H1 (cell line): ENCODE results near the gene RPL38. TPM values are rescaled to one million over a fixed set of nuclear protein-coding genes. Genes with fewer than 3 reads are reported as not detected.

Experiments used
- CTCF ChIA-PET: fragments of 300-600 bp; sonication (Branson Sonifier 250); formaldehyde crosslinking; loops from one replicate; lab custom pipeline; 2021; ENCODE audit not compliant: partially characterized antibody; lab: Charles Lee
- POLR2A ChIA-PET: fragments of 300-600 bp; sonication (Branson Sonifier 250); formaldehyde crosslinking; loops from one replicate; lab custom pipeline; 2021; ENCODE audit warnings: inconsistent platforms; ENCODE audit not compliant: partially characterized antibody; lab: Charles Lee
- DNase-seq, 2 experiments: peaks; one replicate each; pipeline versions ENCODE4 v3.0.0 to v3.0.0-alpha.2; 2010 to 2022; ENCODE audit warnings: low spot score in 2 of 2, low read depth in 1 of 2, mixed read lengths in 1 of 2
- FAIRE-seq: peaks from 2 replicates; lab custom pipeline; 2011; peaks lifted over from hg19 to GRCh38; lab: Jason Lieb, UNC
- H2AFZ ChIP-seq: 2 replicates; pipeline ENCODE4 v1.8.1; 2012; ENCODE audit warnings: low read length, inconsistent platforms
- H2AK5ac ChIP-seq: 2 replicates; pipeline ENCODE4 v1.6.1; 2013; ENCODE audit warnings: low read depth, low read length
- H2BK120ac ChIP-seq: replicated peaks from 2 replicates; pipeline ENCODE3; 2013; ENCODE audit warnings: low read depth, low read length, inconsistent platforms
- H2BK12ac ChIP-seq: 2 replicates; pipeline ENCODE4 v1.6.1; 2013; ENCODE audit warnings: low read depth, low read length
- H2BK15ac ChIP-seq: 2 replicates; pipeline ENCODE4 v1.6.1; 2013; ENCODE audit warnings: low read length
- H2BK20ac ChIP-seq: 2 replicates; pipeline ENCODE4 v1.6.1; 2013; ENCODE audit warnings: low read length
- H2BK5ac ChIP-seq: 2 replicates; pipeline ENCODE4 v1.6.1; 2013; ENCODE audit warnings: low read depth, low read length
- H3K14ac ChIP-seq: 2 replicates; pipeline ENCODE4 v1.6.1; 2013; ENCODE audit warnings: inconsistent platforms; ENCODE audit not compliant: insufficient read length
- H3K18ac ChIP-seq: 2 replicates; pipeline ENCODE4 v1.6.1; 2013; ENCODE audit warnings: low read length; ENCODE audit errors: extremely low read depth
- H3K23ac ChIP-seq: 2 replicates; pipeline ENCODE4 v1.6.1; 2013; ENCODE audit warnings: inconsistent platforms; ENCODE audit not compliant: insufficient read length
- H3K23me2 ChIP-seq: 2 replicates; pipeline ENCODE4 v1.6.1; 2013; ENCODE audit warnings: low read depth, low read length
- H3K27ac ChIP-seq: 2 replicates; pipeline ENCODE4 v1.6.1; 2011; ENCODE audit warnings: low read depth, low read length, inconsistent platforms
- H3K27me3 ChIP-seq, 4 experiments: replicated peaks in 1 of 4; 1 replicate in 1 of 4; 2 replicates in 3 of 4; pipeline versions ENCODE4 v1.6.1 to v1.8.1; 2011 to 2013; ENCODE audit warnings: low read length in 3 of 4, mild to moderate bottlenecking in 3 of 4, inconsistent platforms in 2 of 4, mixed read lengths in 2 of 4, moderate library complexity in 1 of 4; ENCODE audit not compliant: control insufficient read depth in 3 of 4, insufficient read depth in 3 of 4; ENCODE audit errors: extremely low read depth in 1 of 4
- H3K36me3 ChIP-seq, 4 experiments: 2 replicates each; pipeline versions ENCODE4 v1.6.1 to v1.8.1; 2011 to 2013; ENCODE audit warnings: mild to moderate bottlenecking in 4 of 4, low read length in 3 of 4, moderate library complexity in 2 of 4, control low read depth in 1 of 4, inconsistent platforms in 1 of 4; ENCODE audit not compliant: insufficient read depth in 4 of 4, control insufficient read depth in 2 of 4
- H3K4ac ChIP-seq: replicated peaks from 2 replicates; pipeline ENCODE3; 2013; ENCODE audit warnings: low read length, low read depth, mixed read lengths, inconsistent platforms; ENCODE audit not compliant: insufficient read length
- H3K4me1 ChIP-seq, 4 experiments: replicated peaks in 1 of 4; 1 replicate in 1 of 4; 2 replicates in 3 of 4; pipeline versions ENCODE4 v1.6.1 to v1.8.1; 2011 to 2013; ENCODE audit warnings: low read length in 3 of 4, inconsistent platforms in 2 of 4, mixed read lengths in 1 of 4; ENCODE audit not compliant: insufficient read depth in 4 of 4, control insufficient read depth in 3 of 4
- H3K4me2 ChIP-seq, 2 experiments: 2 replicates each; pipeline versions ENCODE4 v1.6.1 to v1.8.1; 2011 to 2013; ENCODE audit warnings: low read depth in 2 of 2, low read length in 2 of 2, control low read depth in 1 of 2, inconsistent platforms in 1 of 2, mild to moderate bottlenecking in 1 of 2; ENCODE audit not compliant: insufficient read depth in 1 of 2
- H3K4me3 ChIP-seq, 4 experiments: fragments of 200-600, 300-600 bp in 1 of 4; sonication (generic), shearing (Covaris generic), sonication (Bioruptor Twin) in 1 of 4; 2 replicates each; pipeline versions ENCODE4 v1.5.1 to v1.8.1; 2011 to 2016; ENCODE audit warnings: low read length in 4 of 4, low read depth in 3 of 4, control low read depth in 2 of 4, inconsistent platforms in 2 of 4, mild to moderate bottlenecking in 2 of 4, mixed read lengths in 1 of 4, moderate library complexity in 1 of 4; ENCODE audit not compliant: insufficient read depth in 2 of 4; ENCODE audit errors: extremely low read depth in 1 of 4
- H3K56ac ChIP-seq: replicated peaks from 2 replicates; pipeline ENCODE3; 2013; ENCODE audit warnings: low read depth, mild to moderate bottlenecking, mixed read lengths, low read length, inconsistent platforms; ENCODE audit not compliant: insufficient read length
- H3K79me1 ChIP-seq: 2 replicates; pipeline ENCODE4 v1.6.1; 2013; ENCODE audit warnings: low read depth, low read length, control low read depth
- H3K79me2 ChIP-seq, 2 experiments: 2 replicates each; pipeline versions ENCODE4 v1.6.1 to v1.8.1; 2012 to 2013; ENCODE audit warnings: low read length in 2 of 2, mild to moderate bottlenecking in 2 of 2, inconsistent platforms in 1 of 2; ENCODE audit not compliant: insufficient read depth in 2 of 2, control insufficient read depth in 1 of 2
- H3K9ac ChIP-seq, 4 experiments: replicated peaks in 1 of 4; 1 replicate in 1 of 4; 2 replicates in 3 of 4; pipeline versions ENCODE4 v1.6.1 to v1.8.1; 2011 to 2013; ENCODE audit warnings: low read depth in 3 of 4, low read length in 3 of 4, control low read depth in 2 of 4, mild to moderate bottlenecking in 2 of 4, moderate library complexity in 2 of 4, inconsistent platforms in 1 of 4; ENCODE audit errors: extremely low read depth in 1 of 4
- H3K9me3 ChIP-seq, 2 experiments: 2 replicates each; pipeline versions ENCODE4 v1.6.1 to v1.8.1; 2012 to 2013; ENCODE audit warnings: mild to moderate bottlenecking in 2 of 2, moderate library complexity in 2 of 2, control low read depth in 1 of 2, inconsistent platforms in 1 of 2, low read depth in 1 of 2, low read length in 1 of 2, mixed read lengths in 1 of 2; ENCODE audit not compliant: insufficient read depth in 2 of 2
- H4K20me1 ChIP-seq, 2 experiments: replicated peaks in 1 of 2; 2 replicates each; pipeline versions ENCODE3 to v1.8.1; 2011 to 2013; ENCODE audit warnings: inconsistent platforms in 2 of 2, low read length in 2 of 2, mild to moderate bottlenecking in 1 of 2; ENCODE audit not compliant: insufficient read depth in 2 of 2, control insufficient read depth in 1 of 2
- H4K5ac ChIP-seq: 2 replicates; pipeline ENCODE4 v1.6.1; 2013; ENCODE audit warnings: low read length, low read depth, mixed read lengths, inconsistent platforms; ENCODE audit not compliant: insufficient read length
- H4K8ac ChIP-seq: 2 replicates; pipeline ENCODE4 v1.8.0; 2013; ENCODE audit warnings: mild to moderate bottlenecking, moderate library complexity, low read length, inconsistent platforms; ENCODE audit not compliant: insufficient read depth; ENCODE audit errors: extremely low read depth
- H4K91ac ChIP-seq: replicated peaks from 2 replicates; pipeline ENCODE3; 2013; ENCODE audit warnings: low read length, mixed read lengths, inconsistent platforms; ENCODE audit not compliant: insufficient read length
- EGR1 ChIP-seq: IDR thresholded peaks from 2 replicates; pipeline ENCODE4 v1.6.1; 2011; ENCODE audit warnings: low read depth, low read length, borderline replicate concordance
- WGBS, 2 experiments: shearing (Covaris generic) in 1 of 2; methylation state at CpG; one replicate each; pipeline versions ENCODE4 v1.1.6 to v1.1.7; 2013 to 2015; ENCODE audit warnings: low lambda C conversion rate in 2 of 2, mixed read lengths in 2 of 2, inconsistent platforms in 1 of 2, low coverage in 1 of 2, missing lambda C conversion rate in 1 of 2; ENCODE audit not compliant: insufficient replicate concordance in 2 of 2, insufficient coverage in 1 of 2, insufficient read length in 1 of 2; ENCODE audit errors: extremely low coverage in 1 of 2, missing lambda C conversion rate in 1 of 2; 5-methylcytosine and 5-hydroxymethylcytosine counted together
- polyA plus RNA-seq, 7 experiments: library from polyadenylated mRNA; depleted of rRNA in 3 of 7; stranded (reverse) in 5 of 7; unstranded in 2 of 7; fragments of >200 nt in 5 of 7; fragments of 200-250 nt in 2 of 7; gene quantifications; 1 replicate in 5 of 7; 2 replicates in 1 of 7; 4 replicates in 1 of 7; pipeline versions ENCODE4 v1.2.1 to v1.2.3, GENCODE V29; 2011 to 2013; ENCODE audit warnings: missing spikeins in 2 of 7, mixed read lengths in 2 of 7
- total RNA-seq: library from RNA; stranded (reverse); fragmentation: NEBNext Ultra II Directional; extraction: Animal tissue kit (Norgen Biotek cat#: 25700); gene quantifications from 2 replicates; pipeline ENCODE4 v1.2.1, GENCODE V29; 2021
- TF ChIP-seq, protein P1 (sequence below): IDR thresholded peaks from 2 replicates; pipeline ENCODE4 v1.6.1; 2011; ENCODE audit warnings: low read length, improper control_type of control experiment

The RPL38 gene
- total and polyA plus RNA-seq, 2 of the 8 experiments (the other 6 are each of a cell fraction or from before 2014, with no cell fraction given), result 412 to 1,195 TPM

DNA sequence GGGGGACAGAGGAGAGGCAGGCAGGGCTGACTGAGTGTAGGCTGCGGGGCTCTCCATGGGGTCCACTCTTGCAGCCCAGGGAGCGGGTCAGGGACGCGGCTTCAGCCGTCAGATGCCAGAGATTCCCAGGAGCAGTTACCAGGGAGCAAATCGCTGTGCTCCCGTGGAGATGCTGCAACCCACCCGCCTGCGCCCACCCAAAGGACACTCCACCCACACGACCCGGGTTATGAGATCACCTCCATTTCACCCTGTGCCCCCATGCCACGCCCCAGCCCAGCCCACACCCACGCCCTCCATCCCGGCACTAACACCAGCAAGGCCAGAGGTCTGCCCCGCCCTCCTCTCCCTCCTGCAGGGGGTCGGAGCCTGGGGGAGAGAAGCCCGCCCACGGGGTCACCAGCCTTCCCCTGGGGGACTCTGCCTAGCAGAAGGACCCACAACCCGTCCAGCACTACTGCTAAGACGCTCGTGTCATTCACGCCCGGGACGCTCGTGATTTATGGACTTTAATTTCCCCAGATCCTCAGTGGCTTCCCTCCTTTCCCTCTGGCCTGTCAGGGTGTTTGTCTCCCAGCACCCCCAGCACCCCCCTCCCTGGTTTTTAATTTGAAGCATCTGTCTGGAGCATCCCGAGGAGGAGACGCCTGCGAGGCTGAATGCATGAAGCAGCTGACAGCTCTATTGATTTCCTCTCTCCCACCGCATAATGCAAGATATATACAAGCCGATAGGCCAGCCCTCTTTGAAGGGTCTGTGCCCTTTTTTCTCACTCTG, 6.7 kb upstream of the RPL38 start:
- no peaks in the 10 kb centered on the region for H3K79me2 ChIP-seq
- no peaks in the 10 kb centered on the region for H4K20me1 ChIP-seq
- no peak overlapping the region for H2AK5ac ChIP-seq
- H3K9me3 ChIP-seq, result no peaks in the 10 kb centered on the region
- TF ChIP-seq EGR1, result no peak
- TF ChIP-seq, protein P1, sequence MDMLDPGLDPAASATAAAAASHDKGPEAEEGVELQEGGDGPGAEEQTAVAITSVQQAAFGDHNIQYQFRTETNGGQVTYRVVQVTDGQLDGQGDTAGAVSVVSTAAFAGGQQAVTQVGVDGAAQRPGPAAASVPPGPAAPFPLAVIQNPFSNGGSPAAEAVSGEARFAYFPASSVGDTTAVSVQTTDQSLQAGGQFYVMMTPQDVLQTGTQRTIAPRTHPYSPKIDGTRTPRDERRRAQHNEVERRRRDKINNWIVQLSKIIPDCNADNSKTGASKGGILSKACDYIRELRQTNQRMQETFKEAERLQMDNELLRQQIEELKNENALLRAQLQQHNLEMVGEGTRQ, result no peak
- TF ChIP-seq, all 59 proteins: peak for 0
- Histone ChIP-seq H3K27me3 (peaks cover 0 to 13% (median 8%) of the 10 kb centered on the region in 4 experiments; a peak in 4 of 7 replicates), H3K56ac (no peak overlapping the region), H3K4ac (no peak overlapping the region), H3K4me3 (no peak overlapping the region), H3K14ac (no peak overlapping the region), H2BK12ac (no peak overlapping the region), H2BK120ac (no peak overlapping the region), H2BK20ac (no peak overlapping the region), H3K18ac (no peak overlapping the region), H2AFZ (no peak overlapping the region), H4K8ac (no peak overlapping the region), H3K9ac (no peak overlapping the region), H3K36me3 (no peaks in the 10 kb centered on the region), H4K5ac (no peak overlapping the region), H4K91ac (no peak overlapping the region), H3K4me1 (peaks cover 0 to 5% (median 2%) of the 10 kb centered on the region in 4 experiments; a peak in 4 of 7 replicates), H2BK15ac (no peak overlapping the region), H3K27ac (no peak overlapping the region), H2BK5ac (no peak overlapping the region), H3K23ac (no peak overlapping the region), H3K23me2 (no peaks in the 10 kb centered on the region; the same call in 1 of the 2 replicates), H3K4me2 (no peak overlapping the region), H3K79me1 (no peaks in the 10 kb centered on the region)
- ChIA-PET CTCF (no interaction called here), POLR2A (interaction anchor here (7.4 kb wide), 1 partner anchor 8 kb away, joined by 55 read pairs; the partner anchor contains the start of gene RPL38)
- 81% methylated on average over 24 of the region's 30 CpGs; no CpG with 5 or more reads in 1 of the 2 experiments for WGBS, 2 experiments
- FAIRE-seq (no peak), DNase-seq (no peak)
